Cardiac septum (tissue), 1 donor: ENCODE results near the gene FAM163A. TPM values are rescaled to one million over a fixed set of nuclear protein-coding genes. Genes with fewer than 3 reads are reported as not detected.
"Not testable (repeated sequence)": the region's sequence is repeated elsewhere in the genome, so short reads cannot be mapped to it uniquely, and the experiment has no call there.

ENCODE experiments used
- DNase-seq: peaks from one replicate; pipeline ENCODE4 v3.0.0-alpha.2; 2020; ENCODE audit warnings: low spot score
- intact Hi-C: fragments of 100-400 bp; cut with DNase I; formaldehyde crosslinking; loops from one replicate; pipeline ENCODE4 v1.14.0; 2022
- long read RNA-seq: library from polyadenylated mRNA; unstranded; transcript quantifications from one replicate; pipeline ENCODE4 v2.0.0, GENCODE V29; 2021
- total RNA-seq: library from RNA; stranded (reverse); fragmentation: NEBNext Ultra II Directional; extraction: Animal tissue kit (Norgen Biotek cat#: 25700); gene quantifications from one replicate; pipeline ENCODE4 v1.2.1, GENCODE V29; 2021
- donor health status: DM: no; HTN: no; CAD: no.

The FAM163A gene
- 0.16 TPM for total RNA-seq
- long read RNA-seq, result 0 reads

DNA sequence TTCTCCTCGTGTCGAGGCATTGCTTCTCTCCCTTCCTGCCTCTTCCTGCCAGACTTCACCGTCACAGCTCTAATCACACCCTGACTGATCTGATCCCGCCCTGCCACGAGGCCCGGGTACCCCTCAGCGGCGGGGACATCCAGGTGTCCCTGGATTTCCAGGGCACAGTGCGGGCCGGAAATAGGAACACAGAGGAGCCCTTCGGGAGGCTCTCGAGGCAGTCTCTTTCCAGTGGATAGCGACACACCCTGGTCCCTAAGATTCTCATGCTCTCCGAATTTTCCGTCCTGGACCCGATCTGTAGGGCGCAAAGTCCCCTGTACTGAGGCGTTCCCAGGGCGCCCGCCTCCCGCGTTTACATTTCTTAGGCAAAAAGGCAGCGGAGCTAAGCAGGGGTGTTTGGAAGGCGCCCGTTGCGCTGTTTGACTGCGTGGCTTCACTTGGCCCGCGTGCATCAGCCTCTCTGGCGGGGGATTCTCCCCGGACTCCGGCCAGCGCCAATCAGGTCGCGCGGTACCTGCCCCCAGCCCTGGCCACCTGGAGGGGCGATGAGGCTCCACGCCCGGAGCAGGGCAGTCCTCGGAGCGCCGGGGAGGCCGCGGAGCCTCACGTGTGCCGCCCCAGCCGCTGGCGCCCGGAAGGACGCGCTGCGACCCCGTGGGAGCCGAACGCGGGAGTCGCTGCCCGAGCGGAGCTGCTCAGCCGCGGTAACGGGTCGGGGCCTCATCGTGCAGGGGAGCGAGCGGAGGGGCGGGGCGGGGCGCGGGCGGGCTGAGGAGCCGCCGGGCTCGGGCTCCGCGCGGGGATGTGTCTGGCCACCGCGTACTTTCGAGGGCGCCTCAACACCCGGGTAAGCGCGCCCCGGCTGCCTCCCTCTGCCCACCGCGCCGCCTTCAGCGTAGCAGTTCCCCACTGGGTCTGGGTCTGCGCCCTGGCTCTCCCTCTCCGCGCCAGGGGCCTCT, at the start of gene FAM163A:
Gene FAM163A (plus strand): TSS at position 575 of the 962 bp plus-strand sequence. CDS start 69,807 bp downstream, outside the sequence.
- intact Hi-C loops, result no loop called here
- DNase-seq, result no peak

- intact Hi-C loops, DNase-seq: not testable (repeated sequence)
Observed at GRCh38 chr1:179694530-179694929, 48.6 kb upstream of the FAM163A start.

- no peak for DNase-seq
- intact Hi-C loops, result loop anchor here (10.0 kb wide), 1 partner anchor 452 kb away; the partner anchor contains the start of gene QSOX1
Observed at GRCh38 chr1:179702946-179703539, 40.0 kb upstream of the FAM163A start.

DNA sequence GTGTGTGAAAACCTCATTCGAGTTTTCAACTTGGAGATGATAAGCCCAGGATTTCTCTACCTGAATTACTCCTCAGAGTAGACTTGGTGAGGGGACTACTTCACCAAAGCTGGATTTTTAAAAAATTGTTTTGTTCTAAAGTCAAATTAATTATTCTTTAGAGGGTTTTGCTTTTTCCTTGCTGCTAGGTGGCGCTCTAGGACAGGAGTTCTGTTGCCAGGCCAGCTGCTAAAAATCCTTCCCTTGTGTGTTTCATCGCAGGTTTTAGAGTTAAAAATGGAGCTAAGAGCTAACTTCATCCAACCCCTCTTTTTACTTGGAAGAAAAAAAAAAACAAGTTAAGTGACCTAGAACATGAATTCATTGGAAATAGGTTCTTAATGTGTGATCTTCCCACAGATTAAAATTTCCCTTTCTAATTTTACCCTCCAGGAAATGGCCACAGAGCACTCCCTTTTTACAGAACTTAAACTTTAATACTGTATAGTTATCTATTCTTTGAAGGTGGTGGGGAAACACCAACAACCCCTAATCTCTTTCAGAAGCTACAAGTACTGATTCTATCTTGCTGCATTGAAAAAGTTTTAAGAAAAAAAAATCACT, 36.7 kb upstream of the FAM163A start:
- intact Hi-C loops, result loop anchor here (1.0 to 10.0 kb wide), 2 partner anchors 104 to 448 kb away; partner anchors contain the start of gene QSOX1
- DNase-seq, result no peak

- intact Hi-C loops, result loop anchor here (10.0 kb wide), 1 partner anchor 447 kb away; the partner anchor contains the start of gene QSOX1
- no peak for DNase-seq
Observed at GRCh38 chr1:179707406-179707805, 35.7 kb upstream of the FAM163A start.

DNA sequence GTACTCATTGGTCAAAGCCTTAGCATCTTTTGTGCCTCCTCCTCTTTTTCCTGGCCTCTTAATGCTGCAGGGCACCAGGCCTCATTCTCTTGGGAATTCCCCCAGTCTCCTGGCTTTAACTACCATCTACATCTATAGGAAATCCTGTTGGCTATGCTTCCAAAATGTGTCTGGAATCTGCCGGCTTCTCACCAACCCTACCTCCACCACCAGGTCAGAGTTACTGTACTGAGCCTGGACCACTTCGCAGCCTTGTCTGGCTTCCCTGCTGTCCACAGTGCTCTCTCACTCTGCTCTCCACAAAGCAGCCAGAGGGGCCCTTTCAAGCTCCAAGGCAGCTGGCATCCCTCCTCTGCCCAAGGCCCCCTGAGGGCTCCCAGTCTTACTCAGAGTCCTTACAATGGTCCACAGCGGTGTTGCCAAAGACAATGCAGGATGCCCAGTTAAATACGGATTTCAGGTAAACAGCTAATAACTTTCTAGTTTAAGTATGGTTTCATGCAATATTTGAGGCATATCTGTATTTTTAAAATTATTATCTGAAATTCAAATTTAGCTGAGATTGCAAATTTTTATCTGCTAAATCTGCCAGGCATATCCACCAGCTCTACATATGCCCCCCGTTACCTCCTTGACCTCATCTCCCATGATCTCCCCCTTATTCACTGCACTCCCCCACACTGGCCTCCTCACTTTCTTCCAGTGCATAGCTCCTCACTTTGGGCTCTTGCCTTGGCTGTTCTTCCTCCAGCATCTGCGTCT, 34.5 kb upstream of the FAM163A start:
- intact Hi-C loops, result loop anchor here (10.0 kb wide), 1 partner anchor 446 kb away; the partner anchor contains the start of gene QSOX1
- no peak for DNase-seq

DNA sequence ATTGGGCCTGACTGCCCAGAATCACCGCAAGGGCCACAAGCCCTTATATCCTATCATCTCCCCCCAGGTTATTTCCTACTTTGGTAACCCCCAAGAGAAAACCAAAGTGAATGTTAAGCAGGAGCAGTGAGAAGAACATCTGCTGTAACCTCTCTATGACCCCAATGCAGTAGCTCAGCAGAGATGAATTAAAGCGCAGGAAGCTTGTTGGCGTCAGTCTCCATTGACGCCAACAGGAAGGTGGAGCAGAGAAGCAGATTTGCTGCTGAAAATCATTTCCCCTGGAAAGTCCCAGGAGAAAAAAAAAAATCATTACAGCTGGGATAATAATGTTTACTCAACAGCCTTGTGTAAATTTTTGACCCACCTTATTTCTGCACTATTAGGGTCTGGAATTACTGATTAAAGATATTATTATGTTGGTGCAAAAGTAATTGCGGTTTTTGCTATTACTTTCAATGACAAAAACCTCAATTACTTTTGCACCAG, 33.2 kb upstream of the FAM163A start:
- intact Hi-C loops, result loop anchor here (10.0 kb wide), 1 partner anchor 445 kb away; the partner anchor contains the start of gene QSOX1
- DNase-seq, result no peak

- no peak for DNase-seq
- intact Hi-C loops, result no loop called here
Observed at GRCh38 chr1:179714159-179714558, 28.9 kb upstream of the FAM163A start.

DNA sequence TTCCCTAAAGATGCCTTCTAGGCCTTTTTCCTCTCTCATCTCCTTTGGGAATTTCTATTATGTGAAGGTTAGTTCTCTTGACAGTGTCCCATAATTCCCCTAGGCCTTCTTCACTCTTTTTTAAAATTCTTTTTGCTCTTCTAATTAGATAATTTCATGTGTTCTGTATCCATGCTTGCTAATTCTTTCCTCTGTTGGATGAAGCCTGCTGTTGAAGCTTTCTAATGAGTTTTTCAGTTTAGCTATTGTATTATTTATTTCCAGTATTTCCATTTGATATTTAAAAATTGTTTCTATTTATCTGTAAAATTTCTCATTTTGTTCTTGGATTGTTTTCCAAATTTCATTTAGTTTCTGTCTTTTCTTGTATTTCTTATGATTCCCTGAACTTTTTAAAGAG, 28.5 kb upstream of the FAM163A start:
- DNase-seq, result no peak
- intact Hi-C loops, result no loop called here

DNA sequence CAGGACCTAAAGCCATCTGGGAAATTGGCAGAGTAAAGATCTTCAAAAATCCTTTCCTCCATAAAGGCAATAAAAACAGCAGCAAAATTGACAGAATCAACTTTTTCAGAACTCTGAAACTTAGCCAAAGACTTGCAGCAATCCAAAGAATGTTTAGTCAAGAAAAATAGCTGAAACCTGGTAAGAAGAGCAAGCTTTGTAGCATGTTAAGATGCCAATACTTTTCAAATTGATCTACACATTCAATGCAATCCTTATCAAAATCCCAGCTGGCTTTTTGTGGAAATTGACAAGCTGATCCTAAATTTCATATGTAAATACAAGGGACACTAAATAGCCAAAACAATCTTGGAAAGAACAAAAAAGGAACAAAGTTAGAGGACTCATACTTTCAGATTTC, 23.8 kb upstream of the FAM163A start:
- intact Hi-C loops, result no loop called here
- DNase-seq, result no peak

- intact Hi-C loops, result no loop called here
- no peak for DNase-seq
Observed at GRCh38 chr1:179728271-179728670, 14.8 kb upstream of the FAM163A start.

- intact Hi-C loops, result no loop called here
- no peak for DNase-seq
Observed at GRCh38 chr1:179729881-179730280, 13.2 kb upstream of the FAM163A start.

DNA sequence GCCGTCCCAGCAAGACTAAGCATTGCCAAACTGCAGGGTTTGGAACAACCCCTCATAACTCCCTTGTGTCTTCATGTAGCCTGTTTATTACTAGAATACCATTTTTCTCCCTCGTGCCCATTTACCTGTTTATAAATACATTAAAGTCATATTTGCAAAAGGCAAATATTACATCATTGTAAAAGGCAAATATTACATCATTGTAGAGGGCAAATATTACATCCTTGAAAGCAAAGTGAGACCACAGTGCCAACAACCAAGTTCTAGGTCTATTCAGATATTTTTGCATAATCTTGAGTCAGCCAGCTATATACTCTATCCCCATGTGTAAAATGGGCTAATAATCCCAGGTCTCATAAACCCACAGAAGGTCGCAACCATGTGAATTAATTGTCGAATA, 11.4 kb upstream of the FAM163A start:
- intact Hi-C loops, result no loop called here
- DNase-seq, result no peak

GRCh38 chr1:179742291-179742690, 800 bp upstream of the FAM163A start:
- intact Hi-C loops, result no loop called here
- no peak for DNase-seq

DNA sequence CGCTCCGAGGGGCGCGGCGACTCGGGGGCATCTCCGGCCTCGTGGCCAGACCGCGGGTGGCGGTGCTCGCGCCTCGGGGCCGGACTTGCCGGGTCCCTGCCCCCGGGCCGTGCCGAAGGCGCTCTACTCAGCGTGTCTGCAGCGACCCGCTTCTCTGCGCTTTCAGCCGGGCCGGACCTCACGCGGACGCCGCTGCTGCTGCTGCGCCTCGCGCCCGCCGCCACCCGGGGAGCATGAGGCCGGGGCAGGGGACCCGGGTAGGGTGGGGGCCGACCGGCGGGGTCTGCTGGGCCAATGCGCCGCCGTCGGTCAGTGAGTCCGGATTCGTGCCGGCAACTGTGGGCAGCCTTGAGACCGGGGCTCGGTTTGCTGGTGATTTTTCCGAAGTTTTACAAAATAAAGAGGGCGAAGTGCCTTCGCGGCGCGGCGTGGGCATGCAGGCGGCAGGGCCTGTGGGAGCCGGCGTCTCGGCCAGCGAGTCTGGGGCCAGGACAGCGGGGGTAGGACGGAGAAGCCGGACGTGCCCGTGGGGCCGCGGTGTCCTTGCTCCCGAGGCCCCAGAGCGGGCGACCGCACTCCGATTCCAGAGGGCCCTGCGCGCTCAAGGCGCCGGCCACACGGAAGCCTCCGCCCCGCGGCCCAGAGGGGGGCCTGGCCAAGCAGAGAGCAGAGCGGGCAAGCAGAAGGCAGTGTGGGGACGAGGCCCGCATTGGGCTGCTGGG, 749 bp downstream of the FAM163A start:
- DNase-seq, result no peak
- intact Hi-C loops, result no loop called here

DNA sequence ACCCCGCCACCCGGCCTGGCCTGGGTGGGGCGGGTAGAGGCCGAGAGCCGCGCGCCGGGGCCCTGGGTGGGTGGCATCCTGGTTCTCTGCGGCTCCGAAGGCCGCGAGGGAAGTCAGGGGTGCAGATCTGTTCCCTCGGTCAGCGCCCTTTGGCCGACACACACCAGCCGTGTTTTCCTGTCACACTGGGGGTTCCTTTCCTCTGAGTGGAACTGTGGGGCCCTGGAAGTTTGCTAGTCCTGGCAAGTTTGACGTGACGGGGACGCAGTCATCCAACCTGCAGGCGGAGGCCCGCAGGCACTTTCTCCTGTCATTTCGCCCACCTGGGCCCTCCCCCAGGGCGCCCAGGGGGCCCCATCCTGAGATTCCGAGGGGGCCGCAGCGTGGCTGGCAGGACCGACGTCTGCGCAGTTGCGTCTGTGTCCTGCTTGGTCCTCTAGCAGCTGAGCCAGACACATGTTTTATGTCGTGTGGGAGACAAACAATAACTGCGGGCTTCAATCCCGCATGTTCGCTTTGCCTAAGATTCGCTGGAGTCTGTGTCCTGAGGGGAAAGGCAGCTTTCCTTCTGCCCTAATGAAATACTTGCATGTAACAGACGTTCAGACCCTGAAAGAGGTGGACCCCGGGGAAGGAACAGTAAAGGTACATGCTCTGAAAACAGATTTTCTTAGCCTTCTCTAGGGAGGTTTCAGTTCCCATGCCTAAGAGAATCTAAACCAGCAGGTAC, 1.5 kb downstream of the FAM163A start:
- intact Hi-C loops, result no loop called here
- DNase-seq, result no peak

DNA sequence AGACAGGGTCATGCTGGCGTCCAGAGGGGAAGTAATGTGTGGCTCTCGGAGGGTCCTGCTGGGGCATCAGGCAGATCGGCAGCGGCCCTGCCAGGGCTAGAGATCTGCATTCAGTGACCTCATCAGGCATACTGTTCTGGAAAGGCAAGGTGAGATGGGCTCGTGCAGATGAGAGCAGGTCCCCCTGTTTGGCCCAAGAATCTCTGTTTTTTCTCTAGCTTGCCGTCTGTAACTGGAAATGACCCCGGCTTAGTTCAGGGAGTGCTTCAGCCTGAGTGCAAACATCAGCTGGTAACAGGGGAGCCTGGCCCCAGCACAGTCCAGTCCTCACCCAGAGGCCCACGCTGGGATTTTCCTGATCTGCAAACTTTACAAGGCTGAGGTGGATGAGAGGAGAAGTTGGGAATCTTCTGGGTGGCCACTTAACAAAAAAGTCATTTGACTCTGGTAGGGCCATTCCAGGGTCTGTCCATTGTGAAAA, 2.1 kb downstream of the FAM163A start:
- DNase-seq, result no peak
- intact Hi-C loops, result no loop called here

DNA sequence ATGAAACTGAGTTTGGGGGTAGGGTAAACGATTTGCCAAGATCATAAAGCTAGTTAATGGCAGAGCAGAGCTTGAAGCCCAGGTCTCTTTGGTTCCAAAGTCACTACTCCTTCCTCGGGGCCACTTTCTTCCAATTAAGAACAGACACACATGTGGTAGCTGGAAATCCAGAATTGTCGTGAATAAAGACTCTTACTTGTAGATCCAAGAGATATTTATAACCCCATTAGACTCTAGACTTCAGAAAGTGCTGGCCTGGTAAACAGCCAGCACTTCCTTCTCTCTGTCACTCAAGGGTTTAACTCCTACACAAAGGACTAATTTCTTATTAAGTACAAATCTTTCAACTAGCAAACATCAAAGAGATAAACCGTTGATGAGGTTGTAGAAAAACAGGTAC, 2.7 kb downstream of the FAM163A start:
- no peak for DNase-seq
- intact Hi-C loops, result no loop called here
